Astrocyte of the spinal cord (primary cell): ENCODE data around the gene SLC9A9.

Source experiments
- DNase-seq: peaks from one replicate; pipeline ENCODE4 v3.0.0; 2011; ENCODE audit warnings: low read depth, low spot score
- H3K4me3 ChIP-seq: 2 replicates; pipeline ENCODE4 v1.5.1; 2011; ENCODE audit warnings: low read depth, mild to moderate bottlenecking, low read length, moderate library complexity
- in situ Hi-C: cut with HindIII; loops from 2 replicates; pipeline ENCODE4 v1.10.0; 2017; ENCODE audit warnings: low sequenced_read_pairs
- TF ChIP-seq, protein P1 (sequence below): IDR thresholded peaks from 2 replicates; pipeline ENCODE4 v1.5.1; 2012; ENCODE audit warnings: low read depth, mild to moderate bottlenecking, low read length, inconsistent platforms

Gene SLC9A9

GRCh38 chr3:143600756-143601718, 247.2 kb downstream of the SLC9A9 start:
- TF ChIP-seq, protein P1, sequence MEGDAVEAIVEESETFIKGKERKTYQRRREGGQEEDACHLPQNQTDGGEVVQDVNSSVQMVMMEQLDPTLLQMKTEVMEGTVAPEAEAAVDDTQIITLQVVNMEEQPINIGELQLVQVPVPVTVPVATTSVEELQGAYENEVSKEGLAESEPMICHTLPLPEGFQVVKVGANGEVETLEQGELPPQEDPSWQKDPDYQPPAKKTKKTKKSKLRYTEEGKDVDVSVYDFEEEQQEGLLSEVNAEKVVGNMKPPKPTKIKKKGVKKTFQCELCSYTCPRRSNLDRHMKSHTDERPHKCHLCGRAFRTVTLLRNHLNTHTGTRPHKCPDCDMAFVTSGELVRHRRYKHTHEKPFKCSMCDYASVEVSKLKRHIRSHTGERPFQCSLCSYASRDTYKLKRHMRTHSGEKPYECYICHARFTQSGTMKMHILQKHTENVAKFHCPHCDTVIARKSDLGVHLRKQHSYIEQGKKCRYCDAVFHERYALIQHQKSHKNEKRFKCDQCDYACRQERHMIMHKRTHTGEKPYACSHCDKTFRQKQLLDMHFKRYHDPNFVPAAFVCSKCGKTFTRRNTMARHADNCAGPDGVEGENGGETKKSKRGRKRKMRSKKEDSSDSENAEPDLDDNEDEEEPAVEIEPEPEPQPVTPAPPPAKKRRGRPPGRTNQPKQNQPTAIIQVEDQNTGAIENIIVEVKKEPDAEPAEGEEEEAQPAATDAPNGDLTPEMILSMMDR, result no peak
- DNase-seq, result peak; percentile 69
- no peak overlapping the region for H3K4me3 ChIP-seq
- in situ Hi-C loops, result no loop called here

DNA sequence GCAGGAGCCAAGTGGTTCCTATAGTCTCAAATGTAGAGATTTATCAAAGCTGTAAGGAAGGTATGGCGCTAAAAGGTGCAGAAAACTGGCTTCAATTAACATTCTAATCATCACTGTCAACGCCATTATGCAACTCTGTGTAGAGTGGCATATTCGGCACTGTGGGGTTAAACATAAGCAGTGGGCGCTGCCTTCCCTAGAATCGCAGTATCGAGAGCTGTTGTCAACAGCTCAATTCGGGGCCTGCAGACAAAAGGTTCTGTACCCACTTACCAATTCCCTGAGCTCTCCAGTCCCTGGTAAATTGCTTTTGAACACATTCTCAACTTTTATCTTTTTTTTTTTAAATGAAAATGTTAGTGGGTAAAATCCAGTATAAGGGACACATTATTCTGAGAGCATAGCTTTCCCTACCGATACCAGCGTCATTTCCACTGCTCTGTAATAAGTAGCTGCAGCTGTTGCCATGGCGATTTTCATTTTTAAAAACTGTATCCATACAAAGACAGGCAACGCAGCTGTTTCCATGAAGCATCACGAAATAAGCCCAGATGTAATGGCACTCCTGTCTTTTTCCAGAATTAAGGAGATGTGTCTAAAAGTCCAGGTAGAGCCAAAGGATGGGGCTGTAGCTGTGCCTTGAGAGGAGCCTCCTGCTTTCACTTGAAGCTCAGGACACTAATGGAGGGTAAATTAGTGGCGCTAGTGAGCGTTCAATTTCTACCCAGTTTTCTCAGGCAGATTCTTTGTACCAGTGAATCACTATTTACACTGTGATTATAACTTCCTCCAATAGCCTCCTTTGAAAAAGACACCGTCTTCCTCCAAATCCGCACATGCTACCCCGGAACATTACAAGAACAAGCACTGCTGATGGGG, 250.3 kb downstream of the SLC9A9 start:
- in situ Hi-C loops, result no loop called here
- TF ChIP-seq, protein P1, result no peak
- H3K4me3 ChIP-seq, result no peak overlapping the region
- peak; percentile 12 for DNase-seq

- in situ Hi-C loops, result no loop called here
- TF ChIP-seq, protein P1, result no peak
- no peak overlapping the region for H3K4me3 ChIP-seq
- DNase-seq, result no peak
These were observed 251.2 kb downstream of the SLC9A9 start for GRCh38 chr3:143596957-143597642.

GRCh38 chr3:143595456-143596077, 252.7 kb downstream of the SLC9A9 start:
- TF ChIP-seq, protein P1, result no peak
- H3K4me3 ChIP-seq, result no peak overlapping the region
- in situ Hi-C loops, result no loop called here
- DNase-seq, result no peak

DNA sequence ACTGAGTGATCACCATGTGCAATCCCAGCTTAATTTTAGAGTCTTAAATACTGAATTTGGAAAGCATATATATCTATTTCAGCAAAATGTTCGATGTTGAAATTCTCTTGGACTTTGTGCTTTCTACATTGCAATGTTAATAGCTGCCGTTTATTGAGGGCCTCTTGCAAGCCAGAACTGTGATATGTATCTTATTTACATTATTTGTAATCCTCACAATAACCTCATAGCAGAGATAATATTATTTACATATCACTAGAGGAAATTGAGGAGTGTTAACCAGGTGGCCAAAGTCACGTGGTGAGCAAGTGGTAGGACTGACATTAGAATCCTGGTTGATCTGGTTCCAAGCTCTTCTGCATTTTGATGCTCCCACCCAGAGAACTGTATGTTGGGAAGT, 254.1 kb downstream of the SLC9A9 start:
- DNase-seq, result no peak
- in situ Hi-C loops, result no loop called here
- TF ChIP-seq, protein P1, result no peak
- no peak overlapping the region for H3K4me3 ChIP-seq

DNA sequence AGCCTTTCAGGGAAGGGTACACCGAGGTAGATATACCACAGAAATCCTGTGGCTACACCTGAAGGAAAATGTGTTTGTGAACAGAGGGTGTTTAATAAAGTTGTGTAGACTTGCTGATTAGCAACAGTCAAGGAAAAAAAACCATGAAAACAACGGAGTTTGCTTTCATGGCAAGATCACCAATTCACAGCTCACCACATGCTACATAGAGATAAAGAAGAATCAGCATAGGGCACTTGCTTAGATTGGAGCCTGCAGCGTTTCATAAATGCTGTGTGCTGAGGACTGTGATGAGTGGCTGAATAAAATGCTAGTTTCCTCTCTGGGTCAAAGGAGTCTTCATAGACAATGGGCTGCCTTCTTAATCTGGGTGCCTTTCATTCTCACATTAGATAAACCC, 257.6 kb downstream of the SLC9A9 start:
- H3K4me3 ChIP-seq, result no peak overlapping the region
- TF ChIP-seq, protein P1, result no peak
- DNase-seq, result no peak
- in situ Hi-C loops, result no loop called here
